Measurements from ENCODE around the gene PTK6.
"Not testable (repeated sequence)": the region's sequence is repeated elsewhere in the genome, so short reads cannot be mapped to it uniquely, and the experiment has no call there.

The PTK6 gene

DNA sequence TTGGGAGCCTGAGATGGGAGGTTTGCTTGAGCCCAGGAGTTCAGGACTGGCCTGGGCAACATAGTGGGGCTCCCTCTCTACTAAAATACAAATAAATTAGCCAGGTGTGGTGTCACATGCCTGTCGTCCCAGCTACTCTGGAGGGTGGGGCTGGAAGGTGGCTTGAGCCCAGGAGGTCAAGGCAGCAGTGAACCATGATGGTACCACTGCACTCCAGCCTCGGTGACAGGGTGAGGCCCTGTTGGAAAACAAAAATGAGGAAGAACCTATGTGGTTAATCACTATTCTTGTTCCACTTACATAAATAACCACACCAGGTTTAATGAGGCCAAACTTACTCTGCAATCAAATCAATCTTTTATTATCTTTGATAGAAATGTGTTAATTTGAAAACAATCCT lies 11.2 kb downstream of the PTK6 start:
- no peak for DNase-seq

DNA sequence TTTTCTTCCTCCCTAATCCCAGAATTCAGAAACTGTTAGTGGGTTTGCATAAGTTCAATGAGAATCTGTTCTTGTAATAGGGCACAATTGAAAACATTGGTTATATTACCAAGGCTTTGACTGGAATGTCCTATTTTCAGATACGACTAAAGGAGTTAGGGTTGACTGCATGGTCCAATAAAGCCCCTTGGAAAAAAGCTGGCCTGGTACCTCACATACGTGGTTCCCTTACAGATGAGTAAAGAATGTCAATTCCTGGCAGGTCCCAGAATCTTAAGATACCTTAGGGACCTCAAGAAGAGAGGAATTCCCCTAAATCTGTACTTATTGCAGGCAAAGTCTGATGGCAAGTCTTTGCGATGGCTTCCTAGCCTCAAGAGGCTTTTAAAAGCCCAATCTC lies 12.0 kb downstream of the PTK6 start:
- DNase-seq, result no peak

DNA sequence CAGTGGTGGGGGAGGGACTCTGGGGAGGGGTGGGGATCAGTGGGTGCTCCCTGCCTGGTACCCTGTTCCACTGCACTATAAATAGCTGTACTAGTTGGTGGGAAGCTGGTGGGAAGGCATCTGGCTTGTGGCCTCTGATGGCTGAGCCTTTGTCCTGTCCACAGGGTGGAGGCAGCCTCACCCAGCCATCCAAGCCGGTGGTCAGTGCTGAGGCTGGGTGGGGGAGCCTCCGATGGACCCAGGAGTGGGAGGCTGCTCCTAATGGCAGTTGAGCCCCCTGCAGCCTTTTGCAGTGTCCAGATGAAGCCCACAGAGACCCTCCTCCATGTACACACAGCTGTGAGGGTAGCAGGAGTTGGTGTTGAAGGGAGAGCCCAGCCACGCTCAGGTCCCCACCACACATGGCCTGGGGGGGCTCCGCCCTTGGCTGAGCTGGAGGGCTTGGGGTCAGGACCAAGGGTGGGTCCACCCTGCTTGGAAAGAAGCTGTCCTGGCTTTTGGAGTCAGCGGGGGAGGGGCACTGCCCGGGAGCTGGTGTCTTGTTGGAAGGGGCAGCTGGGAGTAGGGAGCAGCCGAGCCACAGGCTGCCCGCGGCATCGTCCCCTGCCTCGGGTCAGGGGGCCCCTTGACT lies 14.1 kb downstream of the PTK6 start:
- no peak for DNase-seq

DNA sequence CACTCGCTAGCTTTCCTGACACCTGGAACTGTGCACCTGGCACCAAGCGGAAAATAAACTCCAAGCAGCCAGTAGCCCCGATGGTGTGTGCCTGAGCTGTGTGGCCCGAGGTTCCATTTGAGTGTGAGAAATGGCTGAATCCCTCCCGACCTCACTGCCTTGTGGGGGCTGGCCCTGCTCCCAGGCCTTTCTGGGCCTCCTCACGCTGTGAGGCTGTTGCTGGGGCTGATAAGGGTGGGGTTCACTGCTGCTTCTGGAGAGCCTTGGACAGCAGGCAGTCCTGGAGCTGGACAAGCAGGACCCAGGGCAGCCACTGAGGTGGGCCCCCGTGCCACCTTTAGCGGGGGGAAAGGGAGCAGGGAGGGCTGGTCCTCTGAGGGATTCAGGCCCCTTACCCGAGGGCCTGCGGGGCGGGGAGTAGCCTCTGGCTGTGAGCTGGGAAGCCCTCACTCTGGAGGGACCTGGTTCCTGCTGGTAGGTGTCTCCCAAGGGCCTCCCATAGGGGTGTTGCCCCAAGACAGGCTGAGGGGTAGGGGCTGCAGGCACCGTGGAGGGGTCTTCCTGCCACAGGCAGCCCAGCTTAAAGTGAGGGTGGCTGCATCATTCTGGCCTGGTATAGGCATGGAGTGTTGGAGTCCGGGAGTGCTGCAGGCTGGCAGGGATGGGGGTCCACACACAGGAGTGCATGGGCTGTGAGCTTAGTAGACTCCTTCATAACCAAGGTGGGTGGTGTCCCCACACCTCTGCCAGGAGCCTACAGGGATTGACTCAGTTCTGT lies 14.9 kb downstream of the PTK6 start:
- DNase-seq, result no peak

DNA sequence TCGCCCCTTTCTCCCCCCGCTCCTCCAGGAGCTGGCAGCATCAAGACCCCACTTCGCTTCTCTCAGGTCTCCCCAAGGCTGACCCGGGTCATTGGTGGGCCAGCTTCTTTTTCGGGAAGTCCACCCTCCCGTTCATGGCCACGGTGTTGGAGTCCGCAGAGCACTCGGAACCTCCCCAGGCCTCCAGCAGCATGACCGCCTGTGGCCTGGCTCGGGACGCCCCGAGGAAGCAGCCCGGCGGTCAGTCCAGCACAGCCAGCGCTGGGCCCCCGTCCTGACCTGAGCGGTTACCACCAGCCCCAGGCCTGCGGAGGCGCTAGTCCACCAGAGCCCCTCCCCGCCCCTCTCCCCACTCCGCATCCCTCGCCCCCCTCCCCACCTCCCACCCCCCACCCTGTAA lies 15.6 kb downstream of the PTK6 start:
- no peak for DNase-seq

DNA sequence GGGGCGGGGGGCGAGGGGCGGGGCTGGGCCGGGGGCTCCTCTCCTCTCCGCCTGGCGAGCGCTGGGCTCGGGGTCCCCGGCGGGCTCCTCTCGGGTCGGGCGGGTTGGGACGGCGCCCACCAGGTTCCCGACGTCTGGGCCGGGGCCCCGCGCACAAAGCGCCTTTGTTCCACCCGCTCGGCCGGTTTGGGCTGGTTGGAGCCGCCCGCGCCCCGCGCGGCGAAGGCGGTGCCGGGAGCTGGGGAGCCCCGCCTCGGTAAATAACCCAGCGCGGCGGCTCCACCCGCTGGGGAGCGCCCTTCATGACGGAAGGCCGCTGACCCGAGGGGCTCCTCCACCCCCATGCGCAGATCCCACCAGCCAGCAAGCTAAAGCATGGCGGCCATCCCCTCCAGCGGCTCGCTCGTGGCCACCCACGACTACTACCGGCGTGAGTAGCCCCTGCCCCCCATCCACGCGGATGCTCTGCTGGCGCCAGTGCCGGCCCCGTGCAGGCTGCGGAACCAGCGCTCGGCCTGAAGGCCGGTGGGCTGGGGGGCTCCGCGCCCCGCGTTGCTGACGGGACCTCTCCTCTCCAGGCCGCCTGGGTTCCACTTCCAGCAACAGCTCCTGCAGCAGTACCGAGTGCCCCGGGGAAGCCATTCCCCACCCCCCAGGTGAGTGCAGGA lies 16.1 kb downstream of the PTK6 start:
- no peak for DNase-seq

DNA sequence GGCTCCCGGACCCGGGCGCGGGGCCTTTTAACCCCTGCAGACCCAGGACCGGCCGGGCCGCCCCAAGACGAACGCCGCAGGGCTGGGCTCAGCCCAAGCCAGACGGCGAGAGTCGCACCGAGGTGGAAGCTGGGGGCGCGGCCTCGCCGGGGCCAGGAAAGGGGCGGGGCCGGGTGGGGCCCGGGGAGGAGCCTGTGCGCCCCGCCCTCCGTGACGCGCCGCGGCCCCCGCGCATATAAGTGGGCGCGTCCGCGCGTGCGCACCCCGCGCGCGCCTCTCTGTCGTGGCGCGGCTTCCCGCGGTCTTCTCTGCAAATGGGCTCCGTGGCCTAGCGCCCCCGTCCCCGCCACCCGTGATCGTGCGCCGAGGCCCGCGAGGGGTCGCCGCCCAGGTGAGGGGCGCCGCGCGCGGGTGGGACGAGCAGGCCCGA lies 16.7 kb downstream of the PTK6 start, which contains the start of gene PPDPF:
Gene PPDPF (plus strand): TSS at position 262 of the 430 bp plus-strand sequence. CDS start 544 bp downstream, outside the sequence.
- no peak for DNase-seq

DNA sequence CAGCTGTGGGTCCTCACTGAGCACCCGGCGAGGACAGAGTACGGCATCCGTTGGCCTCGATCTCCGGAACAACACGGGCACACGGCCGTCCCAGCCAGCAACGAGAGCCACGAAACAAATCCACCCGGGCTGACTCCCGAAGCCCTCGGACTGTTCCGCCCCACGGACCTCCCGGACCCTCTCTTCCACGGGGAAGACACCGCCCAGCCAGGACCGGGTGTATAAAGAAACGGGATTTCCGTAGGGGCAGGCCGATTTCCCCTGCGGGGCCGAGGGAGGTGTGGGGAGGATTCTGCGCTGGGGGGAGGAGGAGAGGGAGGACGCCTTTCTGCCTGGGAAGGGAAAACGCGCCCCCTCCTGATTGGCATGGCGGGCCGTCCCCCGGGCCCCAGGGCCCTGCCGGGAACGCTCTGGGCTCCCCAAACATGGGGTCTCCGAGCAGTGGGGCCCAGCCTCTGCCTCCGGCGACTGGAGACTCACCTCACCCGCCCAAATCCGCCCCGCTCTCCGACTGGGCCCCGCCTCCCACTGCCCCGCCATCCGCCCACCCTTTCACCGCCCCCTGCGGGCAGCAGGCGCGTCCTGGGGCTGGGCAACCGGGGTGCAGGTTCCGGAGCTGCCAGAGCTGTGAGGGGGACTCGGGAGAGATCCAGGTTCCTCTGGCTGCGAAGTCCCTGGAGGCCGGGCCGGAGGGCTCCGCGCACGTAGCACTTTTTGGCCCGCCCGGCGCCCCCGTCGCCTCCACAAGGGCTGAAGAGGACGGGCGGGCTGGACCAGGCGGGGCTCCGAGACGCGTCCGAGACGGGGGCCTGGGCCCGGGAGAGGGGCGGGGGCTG lies 17.3 kb downstream of the PTK6 start:
- no peak for DNase-seq

DNA sequence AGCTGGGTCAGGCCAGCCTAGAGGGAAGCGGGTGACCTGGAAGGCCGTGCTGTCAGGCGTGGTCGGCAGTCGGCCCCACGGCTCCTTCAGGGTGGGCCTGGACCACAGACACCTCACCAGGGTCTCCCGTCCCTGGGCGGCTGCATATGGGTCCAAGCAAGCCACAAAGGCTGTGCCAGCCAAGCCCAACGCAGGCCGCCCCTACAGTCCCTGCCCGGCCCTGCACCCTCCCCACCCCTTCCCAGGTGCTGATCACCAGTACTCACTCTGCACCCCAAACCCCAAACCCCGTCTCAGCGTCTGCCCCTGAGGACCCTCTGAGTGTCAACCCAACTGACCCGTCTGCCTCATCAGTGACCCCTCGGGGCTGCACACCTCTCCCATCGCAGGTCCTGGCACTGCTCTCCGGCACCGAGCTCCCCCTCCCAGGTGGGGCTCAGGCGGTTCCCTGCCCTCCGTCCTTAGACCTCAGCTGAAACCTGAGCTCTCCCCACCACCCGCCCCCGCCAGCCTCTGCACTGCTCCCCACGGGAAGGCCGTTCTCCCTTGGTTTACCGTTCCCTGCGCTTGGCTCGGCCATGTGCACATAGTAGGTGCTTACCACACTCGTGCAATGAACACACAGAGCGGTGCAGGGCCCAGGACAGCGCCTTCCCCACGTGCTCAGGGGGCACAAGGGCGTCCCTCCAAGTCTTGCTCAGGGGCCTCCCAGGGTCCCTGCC lies 18.1 kb downstream of the PTK6 start:
- DNase-seq, result no peak

DNA sequence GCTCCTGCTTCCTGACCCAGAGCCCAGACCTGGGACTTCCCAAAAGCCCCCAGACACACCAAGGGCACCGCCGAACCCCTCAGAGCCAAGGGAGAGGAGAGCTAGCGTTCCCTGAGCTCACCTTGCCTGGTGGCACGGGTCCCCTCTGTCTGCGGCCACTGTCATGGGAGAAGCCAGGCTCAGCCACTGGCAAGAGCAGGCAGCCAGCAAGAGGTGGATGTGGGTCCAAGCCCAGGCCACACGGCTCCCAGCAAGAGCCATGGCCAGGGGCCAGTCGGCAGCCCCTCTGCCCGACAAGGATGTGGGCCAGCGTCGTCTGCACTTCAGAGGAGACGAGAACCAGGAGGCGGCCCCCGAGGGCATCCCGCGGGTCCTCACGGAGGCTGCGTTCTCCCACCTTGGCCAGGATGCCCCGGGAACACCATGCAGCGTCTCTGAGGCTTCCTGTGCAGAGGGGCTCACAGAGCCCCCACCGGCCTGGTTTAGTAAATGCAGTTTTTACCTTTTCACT lies 18.8 kb downstream of the PTK6 start:
- no peak for DNase-seq

DNA sequence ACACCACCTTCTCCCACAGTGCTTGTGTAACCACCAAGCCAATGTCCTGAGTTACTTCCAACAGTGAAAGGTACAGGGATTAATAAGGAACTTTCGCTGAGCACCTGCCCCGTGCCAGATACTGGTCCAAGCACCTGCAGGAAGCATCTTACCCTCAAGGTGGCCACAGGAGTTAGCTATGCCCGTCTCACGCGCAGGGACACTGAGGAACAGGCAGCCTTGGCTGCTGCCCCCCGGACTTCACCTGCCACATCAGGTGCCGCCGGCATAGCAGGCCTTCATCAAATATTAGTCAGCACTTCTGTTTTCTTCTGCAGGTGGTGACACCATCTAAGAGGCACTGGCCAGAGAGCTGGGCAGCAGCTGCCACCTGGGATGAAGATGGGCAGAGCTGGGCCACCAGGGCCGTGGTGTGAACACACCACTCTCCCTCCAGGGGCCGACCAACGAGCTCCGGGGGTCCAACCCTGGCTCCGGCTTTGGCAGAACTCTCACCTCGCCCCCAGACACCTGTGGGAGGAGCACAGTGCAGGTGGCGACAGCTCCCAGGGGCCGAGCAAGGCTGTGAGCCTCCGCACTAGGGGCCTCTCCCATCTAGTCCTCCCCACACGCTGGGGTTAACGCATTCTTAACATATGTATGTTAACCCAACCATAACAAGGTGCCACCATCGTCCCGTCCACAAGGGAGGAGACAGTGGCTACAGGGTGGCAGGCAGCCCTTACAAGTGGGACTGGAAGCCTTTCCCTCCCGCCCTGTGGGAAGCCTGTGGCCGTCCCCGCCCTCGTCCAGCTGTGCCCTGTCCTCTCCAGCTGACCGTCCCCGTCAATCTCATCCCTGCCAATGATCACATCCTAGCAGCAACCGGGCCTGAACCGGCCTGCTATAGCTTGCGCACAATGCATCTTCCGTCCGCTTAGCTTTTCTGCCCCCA lies 19.5 kb downstream of the PTK6 start:
- DNase-seq, result no peak

DNA sequence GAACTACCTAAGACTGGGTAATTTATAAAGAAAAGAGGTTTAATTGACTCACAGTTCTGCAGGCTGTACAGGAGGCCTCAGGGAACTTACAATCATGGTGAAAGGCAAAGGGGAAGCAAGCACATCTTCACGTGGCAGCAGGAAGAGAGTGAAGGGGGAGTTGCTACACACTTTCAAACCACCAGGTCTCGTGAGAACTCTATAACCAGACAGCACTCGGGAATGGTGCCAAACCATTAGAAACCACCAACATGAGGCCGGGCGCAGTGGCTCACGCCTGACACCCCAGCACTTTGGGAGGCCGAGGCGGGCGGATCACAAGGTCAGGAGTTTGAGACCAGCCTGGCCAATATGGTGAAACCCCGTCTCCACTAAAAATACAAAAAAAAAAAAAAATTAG lies 22.7 kb downstream of the PTK6 start:
- not testable (repeated sequence) for DNase-seq

DNA sequence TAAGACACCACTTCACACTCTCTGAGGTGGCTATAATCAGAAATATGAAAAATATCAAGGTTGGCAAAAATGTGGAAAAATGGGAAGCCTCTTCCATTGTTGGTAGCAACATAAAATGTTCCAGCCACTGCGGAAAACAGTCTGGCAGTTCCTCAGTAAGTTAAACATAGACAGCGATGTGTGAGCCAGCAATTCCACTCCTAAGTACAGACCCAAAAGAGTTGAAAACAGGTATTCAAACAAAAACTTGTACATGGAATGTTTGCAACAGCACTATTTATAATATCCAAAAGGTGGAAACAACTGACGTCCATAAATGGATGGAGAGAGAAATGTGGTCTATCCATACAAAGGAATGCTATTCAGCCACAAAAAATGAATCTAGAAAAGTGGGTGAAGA lies 24.0 kb downstream of the PTK6 start:
- DNase-seq, result no peak

DNA sequence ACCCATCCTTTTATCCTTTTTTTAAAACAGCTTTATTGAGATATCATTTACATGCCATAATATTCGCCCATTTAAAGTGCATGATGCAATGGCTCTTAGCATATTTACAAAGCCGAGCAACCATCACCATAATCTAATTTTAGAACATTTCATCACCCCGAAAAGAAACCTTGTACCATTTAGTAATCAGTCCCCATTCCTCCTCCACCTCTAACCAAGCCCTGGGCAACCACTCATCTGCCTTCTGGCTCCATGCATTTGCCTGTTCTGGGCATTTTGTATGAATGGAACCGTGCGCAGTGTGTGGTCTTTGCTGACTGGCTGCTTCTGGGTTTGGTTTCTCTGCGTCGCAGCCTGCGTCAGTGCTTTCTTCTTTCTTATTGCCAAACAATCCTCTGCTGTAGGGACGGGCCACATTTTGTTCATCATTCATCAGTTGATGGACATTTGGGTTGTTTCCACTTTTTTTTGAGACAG lies 28.1 kb downstream of the PTK6 start:
- no peak for DNase-seq

DNA sequence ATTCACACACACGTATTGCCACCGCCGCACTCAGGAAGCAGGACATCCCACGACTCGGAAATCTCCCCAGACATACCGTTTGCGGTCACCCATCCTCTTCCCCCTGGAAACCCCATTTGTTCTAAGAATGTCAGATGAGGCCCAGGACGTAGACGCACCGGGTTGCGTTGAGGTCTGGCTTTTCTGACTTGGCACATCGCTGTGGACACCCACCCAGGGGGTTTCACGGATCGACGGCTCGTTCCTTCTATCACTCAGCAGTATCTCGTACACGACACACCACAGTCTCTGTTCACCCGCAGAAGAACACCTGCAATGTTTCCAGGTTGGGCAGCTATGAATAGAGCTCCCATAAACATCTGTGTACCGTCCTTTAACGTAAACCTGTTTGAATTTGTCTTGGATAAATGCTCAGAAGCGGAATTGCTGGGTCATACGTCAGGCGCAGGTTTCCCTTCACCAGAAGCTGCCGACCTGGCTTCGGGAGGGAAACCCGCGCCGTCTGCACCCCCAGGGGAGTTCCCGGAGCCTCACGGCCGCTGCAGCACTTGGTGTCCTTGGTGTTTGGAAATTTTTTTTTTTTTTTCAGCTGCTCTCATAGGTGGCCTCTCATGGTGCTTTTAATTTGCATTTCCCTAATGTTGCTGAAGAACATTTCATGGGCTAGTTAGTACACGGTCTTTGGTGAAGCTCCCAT lies 29.0 kb downstream of the PTK6 start:
- no peak for DNase-seq

DNA sequence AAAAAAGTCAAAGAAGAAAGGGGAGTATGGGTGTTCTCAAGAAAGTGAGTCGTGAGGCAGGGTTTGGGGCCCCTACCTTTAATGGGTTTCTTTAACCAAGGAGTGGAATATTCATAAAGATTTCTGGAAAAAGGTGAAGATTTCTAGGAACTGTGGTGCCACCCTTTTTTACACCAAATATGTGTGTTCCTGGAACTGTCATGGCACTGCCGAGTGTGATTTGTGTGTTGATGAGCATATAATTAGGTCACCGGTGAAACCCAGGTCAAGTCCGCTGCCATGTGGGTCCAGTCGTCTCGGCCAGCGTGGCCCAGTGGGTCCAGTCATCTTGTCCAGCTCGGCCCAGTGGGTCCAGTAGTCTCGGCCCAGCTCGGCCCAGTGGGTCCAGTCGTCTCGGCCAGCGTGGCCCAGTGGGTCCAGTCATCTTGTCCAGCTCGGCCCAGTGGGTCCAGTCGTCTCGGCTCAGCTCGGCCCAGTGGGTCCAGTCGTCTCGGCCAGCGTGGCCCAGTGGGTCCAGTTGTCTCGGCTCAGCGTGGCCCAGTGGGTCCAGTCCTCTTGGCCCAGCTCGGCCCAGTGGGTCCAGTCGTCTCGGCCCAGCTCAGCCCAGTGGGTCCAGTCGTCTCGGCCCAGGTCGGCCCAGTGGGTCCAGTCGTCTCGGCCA lies 30.0 kb downstream of the PTK6 start:
- no peak for DNase-seq

DNA sequence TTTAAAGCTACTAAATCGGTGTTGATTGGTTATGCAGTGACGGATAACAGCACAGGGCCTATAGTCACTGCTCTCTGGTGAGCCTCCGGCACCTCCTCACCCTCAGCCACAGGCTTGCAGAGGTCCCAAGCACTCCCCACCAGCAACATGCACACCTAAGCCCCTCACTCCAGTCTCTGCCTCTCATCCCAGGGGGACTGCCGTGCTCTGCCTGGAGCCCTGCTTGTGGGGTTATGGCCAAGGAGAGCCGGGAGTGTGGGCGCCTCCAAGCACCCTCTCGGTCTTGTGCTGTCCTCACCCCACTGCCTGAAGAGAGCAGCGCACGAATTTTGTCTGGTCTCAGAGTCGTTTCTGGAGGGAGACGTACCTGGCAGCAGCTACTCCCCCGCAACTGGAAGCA lies 31.5 kb downstream of the PTK6 start:
- DNase-seq, result no peak

DNA sequence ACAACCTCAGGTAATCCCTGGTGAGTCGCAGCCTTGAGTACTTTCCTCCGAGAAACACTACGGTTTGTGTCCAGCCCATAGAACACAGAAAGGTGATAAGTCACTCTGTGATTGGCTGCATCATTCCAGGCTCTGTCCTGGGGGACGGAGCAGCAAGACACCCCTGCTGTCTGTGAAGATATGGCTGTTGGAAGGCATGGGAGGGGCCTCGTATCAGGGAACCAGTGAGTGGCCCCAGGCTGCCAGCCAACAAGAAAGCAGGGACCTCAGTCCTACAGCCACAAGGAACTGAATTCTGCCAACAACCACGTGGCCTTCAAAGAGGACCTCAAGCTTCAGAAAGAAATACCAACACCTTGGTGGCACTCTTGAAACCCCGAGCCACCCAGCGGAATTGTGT lies 31.9 kb downstream of the PTK6 start:
- DNase-seq, result no peak

DNA sequence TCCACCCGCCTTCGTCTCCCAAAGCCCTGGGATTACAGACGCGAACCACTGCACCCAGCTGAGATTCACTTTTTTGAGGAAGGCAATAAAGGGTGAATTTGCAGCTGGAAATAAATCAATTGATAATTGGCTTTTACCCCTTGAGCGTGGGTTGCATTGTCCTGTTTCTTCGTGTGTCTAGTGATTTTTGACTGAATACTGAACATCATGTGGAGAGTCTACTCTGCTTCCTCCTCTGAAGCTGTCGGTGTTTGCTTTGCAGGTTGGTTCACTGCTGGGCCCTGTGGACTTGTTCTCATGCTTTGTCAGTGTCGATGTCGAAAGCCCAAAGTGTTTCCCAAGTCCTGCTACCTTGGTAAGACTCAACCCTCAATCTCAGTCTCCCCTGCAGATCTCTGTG lies 32.5 kb downstream of the PTK6 start:
- DNase-seq, result no peak

DNA sequence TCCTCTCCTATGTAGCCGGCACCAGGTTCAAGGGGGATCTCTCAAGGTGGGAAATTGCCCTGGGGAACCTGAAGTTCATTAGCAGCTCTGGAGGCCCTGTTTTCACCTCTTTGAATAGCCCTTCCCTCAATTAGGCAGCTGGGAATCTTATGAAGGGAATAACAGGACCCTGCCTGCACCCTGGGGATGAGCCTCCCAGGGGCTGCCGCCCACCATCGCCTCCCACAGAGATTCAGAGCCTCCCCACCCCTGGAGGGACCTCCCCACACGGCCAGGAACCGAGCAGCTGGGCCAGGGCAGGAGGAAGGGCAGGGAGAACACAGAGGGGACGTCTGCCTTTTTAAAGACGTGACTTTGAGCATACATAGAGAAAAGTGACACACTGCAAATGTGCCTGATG lies 33.7 kb downstream of the PTK6 start:
- no peak for DNase-seq

All from NCI-H2029 treated with DMSO at 0.1 percent for 48 hours (cell line).